ENCODE measurements around the gene ZNF132.

The ZNF132 gene

DNA sequence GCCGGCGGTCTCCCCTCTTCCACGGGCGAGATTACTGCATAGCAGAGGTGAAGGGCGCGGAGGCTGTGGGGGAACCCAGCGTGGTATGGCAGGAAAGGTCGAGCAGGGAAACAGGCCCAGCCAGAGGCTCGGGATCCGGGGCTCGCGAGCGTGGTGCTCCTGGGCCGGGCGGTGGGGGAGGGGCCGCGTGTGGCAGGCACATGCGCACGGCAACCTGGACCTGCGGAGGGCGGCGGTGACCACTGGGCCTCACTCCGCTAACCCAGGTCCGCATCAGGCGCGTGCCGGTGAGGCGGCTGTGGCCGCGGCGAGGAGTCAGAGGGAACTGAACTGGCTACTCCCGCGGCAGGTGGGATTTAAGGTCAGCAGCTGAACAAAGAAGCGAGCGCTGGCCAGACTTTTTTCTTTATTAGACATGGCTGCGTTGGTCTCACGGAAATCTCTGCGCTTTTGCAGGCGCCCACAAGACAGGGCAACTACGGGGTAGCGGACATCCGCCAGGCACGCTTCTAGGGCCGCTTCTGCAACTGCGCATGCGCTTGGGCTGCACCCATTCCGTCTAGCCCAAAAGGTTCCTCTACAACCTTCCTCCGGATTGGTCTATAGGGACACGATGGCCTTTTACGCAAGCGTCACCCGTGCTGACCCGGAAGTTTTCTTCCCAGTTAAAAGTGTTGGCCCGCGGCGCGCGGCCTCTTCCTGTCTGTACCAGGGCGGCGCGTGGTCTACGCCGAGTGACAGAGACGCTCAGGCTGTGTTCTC is 53.2 kb downstream of the ZNF132 start, which contains the start of gene RPS5 (continued):
- TF ChIP-seq ZNF518A (tag by site-specific recombination; conservative IDR thresholded peaks at IDR 0.05; ENCODE audit: low read depth) (peak; percentile 95), ZNF23 (tag by site-specific recombination; IDR thresholded peaks at IDR 0.05; ENCODE audit: borderline replicate concordance) (no peak), SP3 (tag by site-specific recombination; IDR thresholded peaks at IDR 0.05) (peak; percentile 57), ZFHX2 (tag by site-specific recombination; conservative IDR thresholded peaks at IDR 0.05) (0 out of 2 replicates have a peak, but pooled peaks have one; percentile 15), ZNF629 (tag by site-specific recombination; IDR thresholded peaks at IDR 0.05) (peak; percentile 78), ZNF530 (tag by site-specific recombination; IDR thresholded peaks at IDR 0.05; ENCODE audit: low read depth) (no peak), ZNF362 (tag by site-specific recombination; IDR thresholded peaks at IDR 0.05) (peak; percentile 57; the same call in 1 of the 2 replicates), FEZF1 (tag by site-specific recombination; IDR thresholded peaks at IDR 0.05) (peak; percentile 79), SP7 (tag by site-specific recombination; IDR thresholded peaks at IDR 0.05) (no peak; the same call in none of the 2 replicates), PRDM4 (tag by site-specific recombination; IDR thresholded peaks at IDR 0.05) (peak; percentile 10; the same call in 1 of the 2 replicates), ZXDB (tag by site-specific recombination; IDR thresholded peaks at IDR 0.05) (peak; percentile 81), EGR2 (tag by site-specific recombination; IDR thresholded peaks at IDR 0.05; ENCODE audit: low read depth) (0 out of 2 replicates have a peak, but pooled peaks have one; percentile 15), GLI4 (tag by site-specific recombination; IDR thresholded peaks at IDR 0.05) (no peak; the same call in 1 of the 2 replicates), ZBTB17 (tag by site-specific recombination; IDR thresholded peaks at IDR 0.05) (peak; percentile 83), MZF1 (tag by site-specific recombination; IDR thresholded peaks at IDR 0.05; ENCODE audit: borderline replicate concordance) (no peak), HOXD13 (CRISPR knock-in tag; IDR thresholded peaks at IDR 0.05; ENCODE audit: borderline replicate concordance) (peak; percentile 57; the same call in 1 of the 2 replicates), ZNF341 (tag by site-specific recombination; IDR thresholded peaks at IDR 0.05; ENCODE audit: low read depth) (peak; percentile 48), BCL11A (tag by site-specific recombination; IDR thresholded peaks at IDR 0.05; ENCODE audit: low read depth) (peak; percentile 59; the same call in 1 of the 2 replicates), KLF1 (tag by site-specific recombination; IDR thresholded peaks at IDR 0.05) (peak; percentile 2; the same call in 1 of the 2 replicates), ZNF10 (tag by site-specific recombination; IDR thresholded peaks at IDR 0.05) (0 out of 2 replicates have a peak, but pooled peaks have one; percentile 28), ZNF335 (tag by site-specific recombination; conservative IDR thresholded peaks at IDR 0.05) (peak; percentile 99), REPIN1 (tag by site-specific recombination; IDR thresholded peaks at IDR 0.05; ENCODE audit: low read depth) (no peak)
- TF ChIP-seq, protein P1, sequence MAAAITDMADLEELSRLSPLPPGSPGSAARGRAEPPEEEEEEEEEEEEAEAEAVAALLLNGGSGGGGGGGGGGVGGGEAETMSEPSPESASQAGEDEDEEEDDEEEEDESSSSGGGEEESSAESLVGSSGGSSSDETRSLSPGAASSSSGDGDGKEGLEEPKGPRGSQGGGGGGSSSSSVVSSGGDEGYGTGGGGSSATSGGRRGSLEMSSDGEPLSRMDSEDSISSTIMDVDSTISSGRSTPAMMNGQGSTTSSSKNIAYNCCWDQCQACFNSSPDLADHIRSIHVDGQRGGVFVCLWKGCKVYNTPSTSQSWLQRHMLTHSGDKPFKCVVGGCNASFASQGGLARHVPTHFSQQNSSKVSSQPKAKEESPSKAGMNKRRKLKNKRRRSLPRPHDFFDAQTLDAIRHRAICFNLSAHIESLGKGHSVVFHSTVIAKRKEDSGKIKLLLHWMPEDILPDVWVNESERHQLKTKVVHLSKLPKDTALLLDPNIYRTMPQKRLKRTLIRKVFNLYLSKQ (tag by site-specific recombination; IDR thresholded peaks at IDR 0.05; ENCODE audit: borderline replicate concordance), result no peak
- TF ChIP-seq, protein P2, sequence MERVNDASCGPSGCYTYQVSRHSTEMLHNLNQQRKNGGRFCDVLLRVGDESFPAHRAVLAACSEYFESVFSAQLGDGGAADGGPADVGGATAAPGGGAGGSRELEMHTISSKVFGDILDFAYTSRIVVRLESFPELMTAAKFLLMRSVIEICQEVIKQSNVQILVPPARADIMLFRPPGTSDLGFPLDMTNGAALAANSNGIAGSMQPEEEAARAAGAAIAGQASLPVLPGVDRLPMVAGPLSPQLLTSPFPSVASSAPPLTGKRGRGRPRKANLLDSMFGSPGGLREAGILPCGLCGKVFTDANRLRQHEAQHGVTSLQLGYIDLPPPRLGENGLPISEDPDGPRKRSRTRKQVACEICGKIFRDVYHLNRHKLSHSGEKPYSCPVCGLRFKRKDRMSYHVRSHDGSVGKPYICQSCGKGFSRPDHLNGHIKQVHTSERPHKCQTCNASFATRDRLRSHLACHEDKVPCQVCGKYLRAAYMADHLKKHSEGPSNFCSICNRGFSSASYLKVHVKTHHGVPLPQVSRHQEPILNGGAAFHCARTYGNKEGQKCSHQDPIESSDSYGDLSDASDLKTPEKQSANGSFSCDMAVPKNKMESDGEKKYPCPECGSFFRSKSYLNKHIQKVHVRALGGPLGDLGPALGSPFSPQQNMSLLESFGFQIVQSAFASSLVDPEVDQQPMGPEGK (tag by site-specific recombination; IDR thresholded peaks at IDR 0.05), result peak; percentile 42
- TF ChIP-seq, protein P3, sequence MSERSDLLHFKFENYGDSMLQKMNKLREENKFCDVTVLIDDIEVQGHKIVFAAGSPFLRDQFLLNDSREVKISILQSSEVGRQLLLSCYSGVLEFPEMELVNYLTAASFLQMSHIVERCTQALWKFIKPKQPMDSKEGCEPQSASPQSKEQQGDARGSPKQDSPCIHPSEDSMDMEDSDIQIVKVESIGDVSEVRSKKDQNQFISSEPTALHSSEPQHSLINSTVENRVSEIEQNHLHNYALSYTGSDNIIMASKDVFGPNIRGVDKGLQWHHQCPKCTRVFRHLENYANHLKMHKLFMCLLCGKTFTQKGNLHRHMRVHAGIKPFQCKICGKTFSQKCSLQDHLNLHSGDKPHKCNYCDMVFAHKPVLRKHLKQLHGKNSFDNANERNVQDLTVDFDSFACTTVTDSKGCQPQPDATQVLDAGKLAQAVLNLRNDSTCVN (tag by site-specific recombination; optimal IDR thresholded peaks at IDR 0.05), result peak; percentile 93
